GM21515 (cell line): ENCODE measurements around the gene TAX1BP1.

Experiments
- ATAC-seq: cut with Tn5 transposase; IDR thresholded peaks from one replicate; pipeline ENCODE4 v1.9.1; 2021; ENCODE audit not compliant: unreplicated experiment

The TAX1BP1 gene

GRCh38 chr7:27739909-27740448 lies at the start of gene TAX1BP1:
TAX1BP1 (plus strand) TSS chr7:27740162; CDS start chr7:27748525, 8,363 bp downstream.
- peak; percentile 95 for ATAC-seq

DNA sequence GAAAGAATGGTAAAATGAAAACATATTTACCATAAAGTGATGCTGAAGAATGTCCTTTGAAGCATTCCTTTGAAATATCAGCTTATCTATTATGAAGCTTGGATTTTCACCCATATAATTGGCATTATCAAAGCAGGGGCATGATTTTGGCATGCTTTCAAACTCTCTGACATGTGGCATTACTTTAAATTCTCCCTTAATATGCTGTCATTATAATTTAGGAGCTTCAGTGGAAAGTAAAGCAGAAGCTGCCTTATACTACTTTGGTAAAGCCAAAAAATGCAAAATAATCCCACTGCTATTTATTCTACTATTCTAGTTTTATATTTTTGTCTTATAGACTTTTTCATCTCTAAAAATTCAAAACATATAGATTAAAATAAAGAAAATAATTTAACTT lies 49.3 kb upstream of the TAX1BP1 start:
- ATAC-seq: no peak

DNA sequence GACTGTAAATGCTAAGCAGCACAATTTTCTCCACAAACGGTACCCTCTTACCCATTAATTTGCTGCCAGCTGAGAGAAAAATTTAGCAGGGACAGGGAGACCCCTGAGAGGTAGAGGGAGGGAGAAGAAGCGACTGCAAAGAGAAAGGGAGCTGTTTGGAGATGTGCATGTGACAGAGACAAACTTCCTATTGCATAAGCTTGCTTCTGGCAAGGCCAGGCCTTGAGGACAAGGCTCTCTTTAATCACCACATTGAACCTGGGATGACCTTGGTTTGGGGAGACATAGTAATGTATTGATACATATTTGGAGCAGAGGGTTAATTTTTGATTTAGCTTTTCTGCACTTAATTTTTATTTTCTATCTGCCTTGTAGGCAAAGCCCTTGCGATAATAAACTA lies 46.2 kb upstream of the TAX1BP1 start:
- ATAC-seq: no peak

DNA sequence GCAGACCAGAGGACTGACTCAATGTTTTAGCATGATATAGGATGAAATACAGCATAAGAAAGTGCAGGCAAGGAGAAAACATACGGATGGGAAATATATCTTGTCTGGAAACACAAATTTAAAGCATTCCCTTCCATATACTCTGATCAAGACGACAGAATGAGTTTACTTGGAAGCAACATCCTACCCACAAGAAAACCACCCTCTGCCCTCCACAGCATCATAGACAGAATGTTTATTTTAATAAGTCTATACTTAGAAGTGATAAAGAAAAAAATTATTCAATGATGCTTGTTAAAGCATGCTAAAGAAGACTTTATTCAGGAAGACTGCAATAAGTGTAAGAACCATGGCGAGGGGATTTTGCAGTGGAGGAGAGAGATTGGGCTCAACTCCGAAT lies 44.9 kb upstream of the TAX1BP1 start:
- no peak for ATAC-seq

- peak; percentile 92 for ATAC-seq
Observed at GRCh38 chr7:27697861-27698430, 42.0 kb upstream of the TAX1BP1 start.

GRCh38 chr7:27699751-27700150 lies 40.2 kb upstream of the TAX1BP1 start:
- no peak for ATAC-seq

DNA sequence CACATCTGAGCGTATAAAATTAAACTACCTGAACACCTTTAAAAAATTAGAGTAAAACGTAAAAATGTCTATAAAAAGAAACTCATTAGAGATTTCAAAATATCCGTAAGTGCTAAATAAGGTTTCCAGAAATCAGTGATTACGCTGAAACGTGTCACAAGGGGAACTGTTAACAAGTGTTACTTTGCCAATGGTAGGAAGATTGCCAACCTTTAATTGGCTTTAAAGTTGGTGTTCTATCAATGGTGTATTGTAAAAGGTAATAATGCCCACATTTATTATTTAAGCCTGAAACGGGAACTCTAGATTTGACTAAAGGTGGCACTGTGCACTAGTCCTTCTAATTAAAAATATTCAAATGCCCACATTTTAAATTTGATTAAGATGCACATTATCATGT lies 39.5 kb upstream of the TAX1BP1 start:
- ATAC-seq: no peak

DNA sequence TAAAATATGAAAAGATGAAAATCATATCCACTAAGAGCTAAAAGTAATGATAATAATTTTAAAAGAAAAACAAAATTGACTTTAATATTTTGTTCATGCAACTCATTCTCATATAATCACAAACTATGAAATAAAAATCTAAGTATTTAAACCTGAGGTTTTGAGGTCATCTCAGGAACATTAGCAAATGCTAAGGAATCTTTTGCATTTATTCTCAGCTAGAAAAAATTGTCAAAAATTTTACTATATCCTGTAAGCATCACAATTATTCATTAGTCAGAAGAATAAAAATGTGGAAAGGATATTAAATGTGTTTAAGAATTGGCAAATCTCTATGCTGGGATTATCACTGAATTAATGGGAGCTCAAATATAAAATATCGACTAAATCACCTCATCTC lies 36.8 kb upstream of the TAX1BP1 start:
- no peak for ATAC-seq

- no peak for ATAC-seq
Observed at GRCh38 chr7:27704422-27705199, 35.4 kb upstream of the TAX1BP1 start.

DNA sequence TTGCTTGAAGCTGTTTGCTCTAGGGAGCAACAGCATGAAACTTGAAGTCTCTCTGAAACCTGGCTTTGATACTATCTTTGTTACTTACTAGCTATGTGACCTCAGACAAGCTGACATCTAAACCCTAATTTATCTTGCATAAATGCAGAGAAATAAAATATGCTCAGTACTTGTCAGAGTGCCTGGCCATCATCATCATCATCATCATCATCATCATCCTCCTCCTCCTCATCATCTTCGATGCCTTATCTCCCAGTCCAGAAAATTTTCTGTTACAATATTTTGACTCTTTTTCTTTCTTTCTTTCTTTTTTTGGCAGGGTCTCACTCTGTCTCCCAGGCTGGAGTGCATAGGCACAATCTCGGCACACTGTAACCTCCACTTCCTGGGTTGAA lies 34.8 kb upstream of the TAX1BP1 start:
- ATAC-seq: no peak

DNA sequence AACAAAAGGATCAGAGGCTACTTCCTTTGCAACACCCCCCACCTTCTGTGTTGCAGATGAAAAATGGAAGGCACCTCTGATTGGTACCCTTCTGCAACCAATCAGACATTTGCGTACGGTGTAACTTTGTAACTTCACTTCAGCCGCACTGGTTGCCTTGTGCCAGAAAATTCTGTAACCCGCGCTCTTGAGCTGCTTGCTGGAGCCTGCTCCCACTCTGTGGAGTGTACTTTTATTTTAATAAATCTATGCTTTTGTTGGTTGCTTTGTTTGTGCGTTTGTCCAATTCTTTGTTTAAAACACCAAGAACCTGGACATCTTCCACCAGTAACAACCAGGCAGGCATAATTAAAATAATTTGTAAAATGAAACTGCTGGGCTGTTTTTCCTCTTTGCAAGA lies 31.5 kb upstream of the TAX1BP1 start:
- ATAC-seq: no peak

DNA sequence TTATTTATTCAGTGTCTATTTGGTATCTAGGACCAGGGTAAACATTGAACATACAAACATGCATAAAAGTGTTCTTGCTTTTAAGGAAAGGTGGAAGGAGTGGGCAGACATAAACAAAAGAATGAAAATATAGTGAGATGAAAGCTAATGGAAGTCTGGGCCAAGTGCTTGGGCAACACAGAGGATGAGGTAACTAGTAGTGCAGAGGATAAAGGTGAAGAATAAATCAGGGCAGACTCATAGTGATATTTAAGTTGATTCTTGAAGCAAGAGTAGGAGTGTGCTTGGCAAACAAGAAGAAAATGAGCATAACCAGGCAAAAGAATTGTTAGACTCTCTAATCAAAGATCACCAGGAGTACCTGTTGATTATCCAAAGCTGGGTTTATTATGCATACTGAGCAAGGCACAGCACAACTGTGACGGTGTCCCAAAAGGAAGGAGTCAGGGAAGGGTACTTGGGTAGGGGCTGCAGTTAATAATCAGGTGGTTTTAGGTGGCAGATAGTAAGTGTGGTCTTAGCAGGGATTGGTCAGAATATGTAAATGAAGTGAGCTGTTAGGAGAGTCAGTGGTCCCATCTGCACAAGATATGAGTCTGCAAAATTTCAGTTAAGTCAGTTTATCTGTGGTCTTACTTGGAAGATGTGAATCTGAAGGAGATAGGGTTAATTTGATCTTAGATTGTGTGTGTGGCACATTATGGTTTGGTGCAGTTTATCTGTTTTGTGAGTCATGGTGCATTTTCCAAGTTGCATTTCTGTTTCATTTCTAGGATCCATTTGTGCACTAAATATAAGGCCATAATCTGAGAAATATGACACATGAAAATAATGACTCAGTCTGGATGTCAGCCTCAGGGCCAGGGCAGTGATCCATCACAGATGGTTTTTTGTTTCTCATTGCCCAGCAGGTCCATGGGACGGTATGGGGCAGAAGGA lies 30.6 kb upstream of the TAX1BP1 start:
- ATAC-seq: no peak

DNA sequence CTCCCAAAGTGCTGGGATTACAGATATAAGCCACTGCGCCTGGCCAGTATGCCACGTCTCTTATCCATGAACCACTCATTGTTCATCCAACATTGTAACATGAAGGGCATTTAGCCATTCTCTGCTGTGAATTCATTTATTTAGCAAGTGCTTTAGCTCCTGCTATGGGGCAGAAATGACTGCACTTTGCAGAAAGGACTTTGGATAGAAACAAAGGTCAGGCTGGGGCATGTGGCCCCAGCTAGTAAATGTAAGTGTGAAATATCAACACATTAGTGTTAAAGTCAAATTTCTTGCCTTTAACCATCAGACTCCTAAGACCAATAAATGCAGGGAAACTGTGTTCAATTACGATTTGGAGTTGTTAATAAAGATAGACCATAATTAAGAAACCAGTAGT lies 27.7 kb upstream of the TAX1BP1 start:
- no peak for ATAC-seq

- no peak for ATAC-seq
Observed at GRCh38 chr7:27714831-27715444, 25.0 kb upstream of the TAX1BP1 start.

- ATAC-seq: no peak
Observed at GRCh38 chr7:27723085-27723484, 16.9 kb upstream of the TAX1BP1 start.

GRCh38 chr7:27727058-27727457 lies 12.9 kb upstream of the TAX1BP1 start:
- ATAC-seq: no peak

DNA sequence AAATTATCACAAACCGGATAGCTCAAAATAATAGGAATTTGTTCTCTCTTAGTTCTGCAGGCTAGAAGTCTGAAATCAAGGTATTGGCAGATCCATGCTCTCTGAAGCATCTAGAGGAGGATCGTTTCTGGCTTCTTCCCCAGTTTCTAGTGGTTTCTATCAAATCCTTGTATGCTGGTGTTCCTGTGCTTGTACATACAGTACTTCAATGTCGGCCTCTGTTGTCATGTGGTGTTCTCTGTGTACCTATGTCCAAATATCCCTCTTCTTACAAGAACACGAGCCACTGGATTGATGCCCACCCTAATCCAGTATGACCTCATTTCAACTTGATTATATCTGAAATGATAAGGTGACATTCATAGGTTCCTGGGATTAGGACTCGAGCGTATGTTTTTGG lies 9.8 kb upstream of the TAX1BP1 start:
- ATAC-seq: no peak

DNA sequence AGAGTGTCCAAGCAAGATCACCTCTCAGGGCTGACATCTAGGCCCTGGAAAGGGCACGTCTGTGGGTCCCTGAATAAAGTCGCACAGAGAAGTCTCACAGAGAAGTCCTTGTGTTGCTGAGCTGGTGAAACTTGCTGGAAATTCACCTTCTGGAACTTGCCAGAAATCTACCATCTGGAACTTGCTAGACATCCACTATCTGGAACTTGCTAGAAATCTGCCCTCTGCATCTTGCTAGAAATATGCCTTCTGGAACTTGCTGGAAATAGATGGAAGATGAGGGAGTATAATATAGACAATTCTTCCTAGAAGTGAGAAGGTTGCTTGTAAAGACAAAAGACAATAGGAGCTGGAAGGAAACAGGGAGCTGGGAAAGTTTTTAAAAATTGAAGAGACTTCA lies 5.4 kb upstream of the TAX1BP1 start:
- ATAC-seq: no peak

GRCh38 chr7:27735165-27735564 lies 4.8 kb upstream of the TAX1BP1 start:
- no peak for ATAC-seq

DNA sequence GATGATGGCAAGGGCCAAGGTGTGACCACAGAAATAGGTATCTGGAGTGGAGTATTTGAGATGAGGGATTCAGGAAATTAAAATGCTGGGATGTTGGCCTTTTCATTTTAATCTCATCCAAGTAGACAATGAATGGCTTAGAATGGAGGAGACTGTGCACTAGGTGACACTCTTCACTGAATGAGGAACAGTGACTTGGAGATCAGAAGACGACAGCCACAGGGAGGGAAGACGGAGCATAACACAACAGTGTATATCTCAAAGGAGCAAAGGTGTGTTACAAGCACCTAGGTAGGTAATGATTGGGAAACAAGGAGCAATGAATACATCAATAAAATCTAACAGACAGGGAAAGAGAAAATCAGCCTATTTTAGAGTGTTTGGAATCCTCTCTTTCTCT lies 4.1 kb upstream of the TAX1BP1 start:
- no peak for ATAC-seq

DNA sequence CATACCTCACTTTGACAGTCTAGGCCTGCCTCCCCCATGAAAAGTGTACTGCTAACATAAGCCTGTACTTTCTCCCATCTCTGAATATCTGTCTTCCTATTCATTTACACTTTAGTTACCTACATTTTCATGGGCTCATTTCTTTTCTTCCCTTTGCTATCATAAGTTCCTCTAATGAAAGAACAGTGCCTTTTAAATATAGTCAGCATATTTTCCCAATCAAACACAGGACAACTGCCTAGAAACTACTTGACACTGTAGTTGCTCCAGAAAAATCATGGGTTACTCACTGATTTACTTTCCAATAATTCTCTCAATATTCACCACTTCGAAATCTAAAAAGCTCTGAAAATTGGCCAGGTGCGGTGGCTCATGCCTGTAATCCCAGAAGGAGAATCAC lies 2.8 kb upstream of the TAX1BP1 start:
- no peak for ATAC-seq
